Esophagus muscularis mucosa (tissue), 4 donors: ENCODE data around the gene RASGRF1. TPM values are rescaled to one million over a fixed set of nuclear protein-coding genes. Genes with fewer than 3 reads are reported as not detected.

Experiments
- DNase-seq: peaks from one replicate; pipeline ENCODE4 v3.0.0-alpha.2; 2017; ENCODE audit errors: extremely low spot score
- H3K27ac ChIP-seq, 4 donors: fragments of 200-600 bp; sonication (generic); replicated peaks in 1 of 4; 1 replicate in 3 of 4; 2 replicates in 1 of 4; pipeline ENCODE4 v1.5.1; 2016 to 2019; ENCODE audit warnings: mild to moderate bottlenecking in 1 of 4
- H3K27me3 ChIP-seq, 4 donors: fragments of 200-600 bp; sonication (generic); one replicate each; pipeline versions ENCODE4 v1.5.1 to v1.6.0; 2016 to 2019
- H3K36me3 ChIP-seq, 4 donors: fragments of 200-600 bp; sonication (generic); one replicate each; pipeline ENCODE4 v1.5.1; 2016 to 2019
- H3K4me1 ChIP-seq, 4 donors: fragments of 200-600 bp; sonication (generic); one replicate each; pipeline ENCODE4 v1.5.1; 2016 to 2019
- H3K4me3 ChIP-seq, 4 donors: fragments of 200-600 bp; sonication (generic); 1 replicate in 2 of 4; 2 replicates in 2 of 4; pipeline ENCODE4 v1.5.1; 2016 to 2019; ENCODE audit warnings: mild to moderate bottlenecking in 4 of 4, moderate library complexity in 1 of 4
- H3K9me3 ChIP-seq, 4 donors: fragments of 200-600 bp; sonication (generic); 1 replicate in 3 of 4; 2 replicates in 1 of 4; pipeline ENCODE4 v1.5.1; 2016 to 2019
- EP300 ChIP-seq: sonication (generic); formaldehyde crosslinking; IDR thresholded peaks from one replicate; pipeline ENCODE4 v1.6.1; 2017; ENCODE audit warnings: antibody characterized with exemption
- POLR2A ChIP-seq: fragments of 450-650 bp; IDR thresholded peaks from one replicate; pipeline ENCODE4 v1.6.1; 2017; ENCODE audit warnings: antibody characterized with exemption, moderate library complexity, mild to moderate bottlenecking, low read depth
- POLR2AphosphoS5 ChIP-seq, 2 donors: sonication (generic); formaldehyde crosslinking; IDR thresholded peaks; one replicate each; pipeline ENCODE4 v1.6.1; 2017; ENCODE audit warnings: antibody characterized with exemption in 2 of 2
- WGBS: methylation state at CpG from one replicate; pipeline ENCODE4 v1.1.5; 2018; 5-methylcytosine and 5-hydroxymethylcytosine counted together
- intact Hi-C: fragments of 100-400 bp; cut with DNase I; formaldehyde crosslinking; loops from one replicate; pipeline ENCODE4 v1.15.1; 2023
- total RNA-seq, 4 donors: library from RNA; depleted of rRNA; stranded (reverse); fragments of >200 nt; gene quantifications; one replicate each; pipeline versions ENCODE4 v1.1.0 to v1.2.1, GENCODE V29; 2016
- TF ChIP-seq, protein P1 (sequence below), 3 experiments: fragments of 200-600 bp in 2 of 3; fragments of 450-650 bp in 1 of 3; sonication (generic) in 2 of 3; IDR thresholded peaks; one replicate each; pipeline ENCODE4 v1.5.1; 2017 to 2019; ENCODE audit warnings: antibody characterized with exemption in 3 of 3, mild to moderate bottlenecking in 2 of 3, moderate library complexity in 1 of 3

Gene RASGRF1
- total RNA-seq, 4 donors from 2014 or later, result 0.17 to 0.23 TPM; not detected in 2

- Histone ChIP-seq H3K4me3 (no peak overlapping the region), H3K36me3 (no peaks in the 10 kb centered on the region), H3K9me3 (no peaks in the 10 kb centered on the region), H3K27me3 (no peaks in the 10 kb centered on the region), H3K4me1 (peaks cover 0 to 14% (median 6%) of the 10 kb centered on the region in 4 donors), H3K27ac (no peak overlapping the region)
- no peak for TF ChIP-seq EP300
- TF ChIP-seq, protein P1, sequence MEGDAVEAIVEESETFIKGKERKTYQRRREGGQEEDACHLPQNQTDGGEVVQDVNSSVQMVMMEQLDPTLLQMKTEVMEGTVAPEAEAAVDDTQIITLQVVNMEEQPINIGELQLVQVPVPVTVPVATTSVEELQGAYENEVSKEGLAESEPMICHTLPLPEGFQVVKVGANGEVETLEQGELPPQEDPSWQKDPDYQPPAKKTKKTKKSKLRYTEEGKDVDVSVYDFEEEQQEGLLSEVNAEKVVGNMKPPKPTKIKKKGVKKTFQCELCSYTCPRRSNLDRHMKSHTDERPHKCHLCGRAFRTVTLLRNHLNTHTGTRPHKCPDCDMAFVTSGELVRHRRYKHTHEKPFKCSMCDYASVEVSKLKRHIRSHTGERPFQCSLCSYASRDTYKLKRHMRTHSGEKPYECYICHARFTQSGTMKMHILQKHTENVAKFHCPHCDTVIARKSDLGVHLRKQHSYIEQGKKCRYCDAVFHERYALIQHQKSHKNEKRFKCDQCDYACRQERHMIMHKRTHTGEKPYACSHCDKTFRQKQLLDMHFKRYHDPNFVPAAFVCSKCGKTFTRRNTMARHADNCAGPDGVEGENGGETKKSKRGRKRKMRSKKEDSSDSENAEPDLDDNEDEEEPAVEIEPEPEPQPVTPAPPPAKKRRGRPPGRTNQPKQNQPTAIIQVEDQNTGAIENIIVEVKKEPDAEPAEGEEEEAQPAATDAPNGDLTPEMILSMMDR (IDR thresholded peaks at IDR 0.05), result no peak
- TF ChIP-seq POLR2A, result no peak
- TF ChIP-seq POLR2AphosphoS5 (IDR thresholded peaks at IDR 0.05), result no peak
- WGBS, result 78% methylated on average over 4 of the region's 9 CpGs
- intact Hi-C loops, result no loop called here
- DNase-seq, result no peak
Measured at GRCh38 chr15:79002581-79002980, 88.0 kb downstream of the RASGRF1 start.

GRCh38 chr15:78999636-79000035, 90.9 kb downstream of the RASGRF1 start:
- no peaks in the 10 kb centered on the region for H3K9me3 ChIP-seq
- no peak overlapping the region for H3K4me3 ChIP-seq
- H3K27me3 ChIP-seq, result no peaks in the 10 kb centered on the region
- 86% methylated on average over 10 of the region's 11 CpGs for WGBS
- TF ChIP-seq POLR2A, result no peak
- TF ChIP-seq, protein P1 (IDR thresholded peaks at IDR 0.05), result no peak
- no peak for TF ChIP-seq EP300
- TF ChIP-seq POLR2AphosphoS5 (IDR thresholded peaks at IDR 0.05), result no peak
- DNase-seq, result no peak
- peaks cover 0 to 9% (median 2%) of the 10 kb centered on the region in 4 donors for H3K4me1 ChIP-seq
- intact Hi-C loops, result no loop called here
- H3K36me3 ChIP-seq, result no peaks in the 10 kb centered on the region
- H3K27ac ChIP-seq, result no peak overlapping the region

DNA sequence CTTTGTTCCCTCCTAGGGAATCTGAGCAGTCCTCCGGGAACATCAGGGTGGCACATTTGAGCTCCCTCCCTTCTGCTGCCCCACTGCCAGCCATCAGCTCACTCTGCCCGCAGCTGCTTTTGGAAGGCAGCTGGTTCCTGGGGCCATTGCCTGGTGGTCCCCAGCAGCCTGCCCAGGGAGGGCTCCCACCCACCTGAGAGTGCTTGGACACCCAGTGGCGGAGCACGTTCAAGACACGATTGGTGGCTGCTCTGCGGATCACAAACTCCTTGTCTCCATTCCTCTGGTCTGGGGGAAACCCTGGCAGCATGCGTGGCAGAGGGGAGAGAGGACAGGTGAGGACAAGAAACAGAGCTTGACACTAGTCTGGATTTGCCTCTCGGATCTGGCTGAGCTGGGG, 92.1 kb downstream of the RASGRF1 start:
- Histone ChIP-seq H3K36me3 (no peaks in the 10 kb centered on the region), H3K9me3 (no peaks in the 10 kb centered on the region), H3K27ac (no peak overlapping the region), H3K4me3 (no peak overlapping the region), H3K27me3 (no peaks in the 10 kb centered on the region), H3K4me1 (no peaks in the 10 kb centered on the region)
- DNase-seq, result no peak
- no peak for TF ChIP-seq EP300
- TF ChIP-seq, protein P1 (IDR thresholded peaks at IDR 0.05), result no peak
- no peak for TF ChIP-seq POLR2A
- TF ChIP-seq POLR2AphosphoS5 (IDR thresholded peaks at IDR 0.05), result no peak
- intact Hi-C loops, result no loop called here
- WGBS, result 82% methylated on average over 7 of the region's 8 CpGs

DNA sequence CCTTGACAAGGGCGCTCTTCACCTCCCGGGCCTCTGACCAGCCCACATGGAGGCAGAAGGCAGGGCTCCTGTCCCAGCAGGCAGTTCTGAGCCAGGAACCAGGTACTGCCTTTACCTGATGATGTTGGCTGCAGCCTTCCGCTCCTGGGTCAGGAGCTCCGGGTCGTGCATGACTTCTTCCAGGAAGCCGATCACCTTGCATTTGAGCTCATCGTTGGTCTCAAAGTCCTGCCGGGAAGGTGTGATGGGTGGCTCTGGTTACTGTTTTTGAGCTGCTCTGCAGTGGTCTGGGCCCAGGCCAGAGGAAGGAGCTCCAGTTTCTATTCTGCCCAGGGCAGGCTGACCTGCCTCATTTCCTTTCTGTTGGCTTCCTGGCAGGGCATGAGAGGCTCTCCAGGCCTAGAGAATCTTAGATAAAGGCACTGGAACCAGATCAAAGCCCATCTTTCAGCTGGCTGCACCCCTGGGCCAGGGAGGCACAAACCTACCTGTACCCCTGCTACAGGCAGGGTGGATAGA, 92.5 kb downstream of the RASGRF1 start:
- TF ChIP-seq POLR2A (no peak), POLR2AphosphoS5 (IDR thresholded peaks at IDR 0.05) (no peak), EP300 (no peak)
- TF ChIP-seq, protein P1 (IDR thresholded peaks at IDR 0.05), result no peak
- Histone ChIP-seq H3K4me3 (no peak overlapping the region), H3K27me3 (no peaks in the 10 kb centered on the region), H3K36me3 (no peaks in the 10 kb centered on the region), H3K27ac (no peak overlapping the region), H3K4me1 (no peaks in the 10 kb centered on the region), H3K9me3 (no peaks in the 10 kb centered on the region)
- no peak for DNase-seq
- WGBS, result 88% methylated on average over 8 of the region's 8 CpGs
- intact Hi-C loops, result no loop called here

- intact Hi-C loops, result no loop called here
- WGBS, result 100% methylated on average over 2 of the region's 6 CpGs
- no peak for DNase-seq
- Histone ChIP-seq H3K9me3 (no peaks in the 10 kb centered on the region), H3K27me3 (no peaks in the 10 kb centered on the region), H3K4me1 (peaks cover 0 to 4% (median 0%) of the 10 kb centered on the region in 4 donors), H3K27ac (no peak overlapping the region), H3K36me3 (no peaks in the 10 kb centered on the region), H3K4me3 (no peak overlapping the region)
- no peak for TF ChIP-seq EP300
Measured at GRCh38 chr15:78996894-78997275, 93.7 kb downstream of the RASGRF1 start.
